K562 (cell line): ENCODE results near the gene NUBP2. TPM values are rescaled to one million over a fixed set of nuclear protein-coding genes. Genes with fewer than 3 reads are reported as not detected.

Experiments
- BCLAF1 ChIP-seq, 2 experiments: fragments of 450-650 bp in 1 of 2; IDR thresholded peaks; 2 replicates each; pipeline ENCODE4 v1.6.1; 2011 to 2017; ENCODE audit warnings: low read depth in 2 of 2, antibody characterized with exemption in 1 of 2, borderline replicate concordance in 1 of 2, low read length in 1 of 2, mild to moderate bottlenecking in 1 of 2, mixed read lengths in 1 of 2; ENCODE audit not compliant: control insufficient read depth in 1 of 2
- BHLHE40 ChIP-seq: IDR thresholded peaks from 2 replicates; pipeline ENCODE4 v1.6.1; 2011; ENCODE audit warnings: low read length, improper control_type of control experiment
- BRF2 ChIP-seq: IDR thresholded peaks from 3 replicates; pipeline ENCODE4 v1.6.1; 2011; ENCODE audit warnings: borderline replicate concordance, mild to moderate bottlenecking; ENCODE audit not compliant: insufficient read length, insufficient read depth
- CCNT2 ChIP-seq: IDR thresholded peaks from 2 replicates; pipeline ENCODE4 v1.6.1; 2011; ENCODE audit warnings: borderline replicate concordance, low read depth, mild to moderate bottlenecking, moderate library complexity, mixed read lengths, low read length; ENCODE audit not compliant: insufficient read length; ENCODE audit errors: extremely low read depth
- CTCF ChIP-seq, 3 experiments: IDR thresholded peaks in 2 of 3; conservative IDR thresholded peaks in 1 of 3; 2 replicates each; pipeline ENCODE4 v1.5.1; 2011 to 2012; ENCODE audit warnings: low read length in 3 of 3, mild to moderate bottlenecking in 3 of 3, control low read depth in 2 of 3, improper control_type of control experiment in 1 of 3, inconsistent platforms in 1 of 3, low read depth in 1 of 3, mixed read lengths in 1 of 3, moderate library complexity in 1 of 3; ENCODE audit not compliant: insufficient read depth in 2 of 3
- CTCFL ChIP-seq: IDR thresholded peaks from 2 replicates; pipeline ENCODE4 v1.6.1; 2011; ENCODE audit warnings: borderline replicate concordance, low read depth, mild to moderate bottlenecking, moderate library complexity, low read length; ENCODE audit not compliant: insufficient read depth, poor library complexity, severe bottlenecking
- ELF1 ChIP-seq: fragments of 200-800 bp; sonication (Bioruptor generic); IDR thresholded peaks from 2 replicates; pipeline ENCODE4 v1.6.1; 2016; ENCODE audit warnings: missing genetic modification characterization, missing compliant biosample characterization
- GTF2F1 ChIP-seq: IDR thresholded peaks from 2 replicates; pipeline ENCODE4 v1.6.1; 2011; ENCODE audit warnings: low read depth, low read length, improper control_type of control experiment
- HNRNPL ChIP-seq: fragments of 200-400 bp; formaldehyde crosslinking; IDR thresholded peaks from 2 replicates; pipeline ENCODE4 v1.6.1; 2017; ENCODE audit warnings: low read depth, mild to moderate bottlenecking, low read length
- L3MBTL2 ChIP-seq: fragments of 450-650 bp; IDR thresholded peaks from 2 replicates; pipeline ENCODE4 v1.6.1; 2016; ENCODE audit warnings: mild to moderate bottlenecking, moderate library complexity
- POLR2A ChIP-seq: fragments of 450-650 bp; conservative IDR thresholded peaks from 2 replicates; pipeline ENCODE4 v1.6.1; 2016
- SMAD4 ChIP-seq: fragments of 250-450 bp; sonication (Bioruptor Pico); conservative IDR thresholded peaks from 2 replicates; pipeline ENCODE4 v1.8.0; 2021; ENCODE audit warnings: inconsistent platforms, mild to moderate bottlenecking, moderate library complexity
- SP1 ChIP-seq: sonication (generic); formaldehyde crosslinking; IDR thresholded peaks from 2 replicates; pipeline ENCODE4 v1.8.1; 2022; ENCODE audit warnings: mild to moderate bottlenecking, missing genetic modification reagents
- STAG1 ChIP-seq: sonication (generic); formaldehyde crosslinking; IDR thresholded peaks from 2 replicates; pipeline ENCODE4 v1.5.0; 2020; ENCODE audit warnings: missing genetic modification reagents, borderline replicate concordance
- STAT5A ChIP-seq: IDR thresholded peaks from 2 replicates; pipeline ENCODE4 v1.6.1; 2012; ENCODE audit warnings: low read length, inconsistent platforms, borderline replicate concordance
- TRIM28 ChIP-seq: fragments of 450-650 bp; IDR thresholded peaks from 2 replicates; pipeline ENCODE4 v1.6.1; 2017
- ZBTB1 ChIP-seq: sonication (generic); formaldehyde crosslinking; IDR thresholded peaks from 2 replicates; pipeline ENCODE4 v1.8.1; 2023; ENCODE audit warnings: missing genetic modification reagents, low read depth, mild to moderate bottlenecking, borderline replicate concordance
- ZNF263 ChIP-seq: sonication (generic); formaldehyde crosslinking; IDR thresholded peaks from 2 replicates; pipeline ENCODE4 v1.8.0; 2022; ENCODE audit warnings: mild to moderate bottlenecking, missing genetic modification reagents, borderline replicate concordance
- polyA plus RNA-seq, 8 experiments: library from polyadenylated mRNA; depleted of rRNA in 4 of 8; stranded (reverse) in 5 of 8; unstranded in 3 of 8; fragments of >200 nt; fragmentation: Nextera tagmentation in 2 of 8; fragmentation: Illumina TruSeq in 1 of 8; extraction: Ambion mirVana in 2 of 8; extraction: Trizol in 1 of 8; gene quantifications; 2 replicates each; pipeline versions ENCODE4 v1.2.1 to v1.2.3, GENCODE V29; 2011 to 2014; ENCODE audit warnings: inconsistent platforms in 1 of 8, missing spikeins in 1 of 8
- total RNA-seq, 7 experiments: library from RNA; depleted of rRNA in 6 of 7; stranded (reverse); fragments of >200 nt in 6 of 7; fragmentation: Illumina TruSeq in 2 of 7; extraction: Trizol in 2 of 7; gene quantifications; 2 replicates each; pipeline versions ENCODE4 v1.2.1 to v1.2.3, GENCODE V29; 2011 to 2021; ENCODE audit warnings: low replicate concordance in 1 of 7

Gene NUBP2
- total and polyA plus RNA-seq, 9 of the 15 experiments (the other 6 are each of a cell fraction or from before 2014, with no cell fraction given), result 1.8 to 115 (median 24.0) TPM

- 0 out of 2 replicates have a peak, but pooled peaks have one; percentile 22 for TF ChIP-seq HNRNPL
- TF ChIP-seq L3MBTL2, result peak; percentile 95
- no peak for TF ChIP-seq ZNF263
- TF ChIP-seq STAT5A, result no peak
- TF ChIP-seq TRIM28, result no peak
- TF ChIP-seq ELF1, result no peak
- no peak for TF ChIP-seq POLR2A
- no peak for TF ChIP-seq CTCFL
- peak; percentile 40; the same call in 1 of the 2 replicates for TF ChIP-seq STAG1 (CRISPR knock-in tag)
- TF ChIP-seq CTCF (IDR thresholded peaks at IDR 0.05 in 2 of 3, conservative IDR thresholded peaks at IDR 0.05 in 1 of 3; ENCODE audit: insufficient read depth in 2 of 3, low read depth in 1 of 3, low read length in 3 of 3), result peak; percentile 35 to 55 (median 43); a peak in 4 of 6 replicates
- TF ChIP-seq GTF2F1, result no peak
- TF ChIP-seq BRF2, result no peak
- peak; percentile 54; the same call in 1 of the 2 replicates for TF ChIP-seq ZBTB1 (CRISPR knock-in tag)
- TF ChIP-seq BHLHE40, result peak; percentile 84
- TF ChIP-seq SMAD4 (CRISPR knock-in tag), result 0 out of 2 replicates have a peak, but pooled peaks have one; percentile 33
- no peak for TF ChIP-seq CCNT2
- peak; percentile 63; the same call in 1 of the 2 replicates for TF ChIP-seq SP1
- TF ChIP-seq BCLAF1 (IDR thresholded peaks at IDR 0.05; ENCODE audit: borderline replicate concordance in 1 of 2, control insufficient read depth in 1 of 2, low read depth in 2 of 2, low read length in 1 of 2), result no peak
Observed at GRCh38 chr16:1763521-1764511, 18.9 kb upstream of the NUBP2 start (continued).
